ENCODE data around the gene HSD17B4.
"Not testable (repeated sequence)": the region's sequence is repeated elsewhere in the genome, so short reads cannot be mapped to it uniquely, and the experiment has no call there.

HSD17B4 gene

GRCh38 chr5:119483155-119483554, 30.9 kb downstream of the HSD17B4 start:
- no peak for DNase-seq

- peak; percentile 4 for DNase-seq
Observed at GRCh38 chr5:119484884-119485283, 32.6 kb downstream of the HSD17B4 start.

GRCh38 chr5:119501671-119502179, 49.4 kb downstream of the HSD17B4 start:
- DNase-seq: no peak

GRCh38 chr5:119503939-119504338, 51.6 kb downstream of the HSD17B4 start:
- not testable (repeated sequence) for DNase-seq

- no peak for DNase-seq
Observed at GRCh38 chr5:119512277-119512676, 60.0 kb downstream of the HSD17B4 start.

- no peak for DNase-seq
Observed at GRCh38 chr5:119515192-119515591, 62.9 kb downstream of the HSD17B4 start.

GRCh38 chr5:119517115-119517514, 64.8 kb downstream of the HSD17B4 start:
- not testable (repeated sequence) for DNase-seq

GRCh38 chr5:119521232-119521631, 68.9 kb downstream of the HSD17B4 start:
- no peak for DNase-seq

- DNase-seq: no peak
Observed at GRCh38 chr5:119522841-119523240, 70.5 kb downstream of the HSD17B4 start.

- DNase-seq: no peak
Observed at GRCh38 chr5:119524485-119524884, 72.2 kb downstream of the HSD17B4 start.

GRCh38 chr5:119527351-119527750, 75.1 kb downstream of the HSD17B4 start:
- DNase-seq: no peak

- DNase-seq: no peak
Observed at GRCh38 chr5:119529811-119530210, 77.5 kb downstream of the HSD17B4 start.

- no peak for DNase-seq
Observed at GRCh38 chr5:119532637-119533036, 80.3 kb downstream of the HSD17B4 start.

GRCh38 chr5:119537704-119538103, 85.4 kb downstream of the HSD17B4 start:
- no peak for DNase-seq

GRCh38 chr5:119541716-119542115, 89.4 kb downstream of the HSD17B4 start:
- no peak for DNase-seq

GRCh38 chr5:119551819-119552218, 99.5 kb downstream of the HSD17B4 start:
- no peak for DNase-seq

GRCh38 chr5:119554597-119554996, 102.3 kb downstream of the HSD17B4 start:
- DNase-seq: no peak

- DNase-seq: no peak
Observed at GRCh38 chr5:119570910-119571309, 118.6 kb downstream of the HSD17B4 start.

- peak; percentile 78 for DNase-seq
Observed at GRCh38 chr5:119578937-119579336, 126.6 kb downstream of the HSD17B4 start.

GRCh38 chr5:119582987-119583386, 130.7 kb downstream of the HSD17B4 start:
- DNase-seq: no peak

GRCh38 chr5:119583684-119584083, 131.4 kb downstream of the HSD17B4 start:
- DNase-seq: no peak

All from RPMI8226 (cell line).